GM19239 (cell line): ENCODE data around the gene CACNA2D3.

Experiments used
- DNase-seq: peaks from one replicate; pipeline ENCODE4 v3.0.0; 2011; ENCODE audit warnings: low spot score; ENCODE audit not compliant: insufficient read length
- FAIRE-seq: peaks from 2 replicates; lab custom pipeline; 2011; peaks lifted over from hg19 to GRCh38; lab: Jason Lieb, UNC

Gene CACNA2D3

GRCh38 chr3:54206874-54207273 is 84.5 kb downstream of the CACNA2D3 start:
- FAIRE-seq (no peak), DNase-seq (no peak)

DNA sequence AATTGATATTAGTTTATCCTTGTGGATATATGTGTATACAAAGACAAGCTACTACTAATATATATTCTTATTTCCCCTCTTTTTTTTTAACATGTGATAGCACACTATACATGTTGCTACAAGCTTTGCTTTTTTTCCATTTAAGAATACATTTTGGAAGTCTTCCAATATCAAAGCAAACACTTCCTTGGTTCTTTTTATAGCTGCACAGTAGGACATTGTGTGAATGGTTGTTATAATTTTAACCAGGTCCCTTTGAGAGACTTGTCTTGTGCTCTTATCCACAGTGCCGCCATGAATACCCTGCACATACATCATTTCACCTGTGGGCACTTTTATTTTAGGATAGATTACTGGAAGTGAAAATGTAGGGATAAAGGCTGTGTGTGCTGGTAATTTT is 88.7 kb downstream of the CACNA2D3 start:
- FAIRE-seq (no peak), DNase-seq (no peak)

GRCh38 chr3:54212723-54213122 is 90.4 kb downstream of the CACNA2D3 start:
- FAIRE-seq (no peak), DNase-seq (no peak)

DNA sequence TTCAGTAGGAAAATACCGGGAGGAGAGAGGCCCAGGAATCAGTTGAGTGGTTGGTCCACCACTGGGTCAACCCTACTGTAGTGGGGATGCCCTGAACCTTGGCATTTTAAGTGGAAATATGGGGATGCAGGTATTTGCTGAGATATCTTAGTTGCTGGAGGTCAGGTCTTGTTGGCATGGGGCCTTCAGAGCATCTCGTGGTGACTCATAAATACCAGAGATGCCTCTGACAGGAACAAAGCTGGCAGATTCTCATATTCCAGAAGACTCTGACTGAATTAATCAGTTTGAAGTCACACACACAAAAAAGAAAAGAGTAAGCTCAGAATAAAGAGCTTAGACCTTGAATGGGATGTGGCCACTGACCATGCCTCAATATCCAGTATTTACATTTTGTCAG is 91.6 kb downstream of the CACNA2D3 start:
- FAIRE-seq (no peak), DNase-seq (no peak)

DNA sequence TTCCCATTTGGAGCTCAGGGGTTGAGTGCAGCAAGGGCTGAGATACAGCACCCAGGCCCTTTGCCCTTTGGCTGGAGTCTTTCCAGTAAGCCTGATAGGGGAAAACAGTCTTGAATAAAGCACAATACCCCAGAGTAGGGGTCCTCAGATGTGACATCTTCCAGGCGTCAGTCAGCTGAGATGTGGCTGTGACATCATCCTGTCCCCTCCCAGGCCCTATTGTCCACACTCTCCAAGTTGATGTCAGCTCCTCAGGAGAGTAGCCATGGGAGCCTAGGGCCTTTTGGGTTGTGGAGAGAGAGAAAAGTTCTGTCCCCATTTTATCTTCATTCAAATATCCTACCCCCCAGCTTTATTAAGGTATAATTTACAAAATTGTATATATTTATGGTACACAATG is 92.5 kb downstream of the CACNA2D3 start:
- DNase-seq, result no peak
- FAIRE-seq, result no peak

DNA sequence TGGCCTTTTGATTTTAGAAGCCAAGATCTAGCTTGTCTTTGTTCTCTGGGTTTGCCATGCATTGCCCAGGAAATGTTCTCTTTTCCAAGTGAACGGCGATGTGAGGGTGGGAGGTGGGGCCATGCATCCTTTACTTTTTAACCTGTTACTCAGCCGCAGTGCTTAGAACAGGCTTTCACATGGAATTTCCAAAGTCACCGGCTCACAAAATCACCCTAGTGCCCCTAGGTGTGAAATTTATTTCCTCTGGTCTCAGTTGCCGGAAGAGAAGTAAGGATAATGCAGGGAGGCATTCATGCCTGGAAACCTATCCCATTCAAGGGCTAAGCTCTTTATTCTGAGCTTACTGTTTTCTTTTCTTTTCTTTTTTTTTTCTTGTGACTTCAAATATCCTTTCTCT is 93.2 kb downstream of the CACNA2D3 start:
- no peak for DNase-seq
- FAIRE-seq, result no peak

GRCh38 chr3:54217828-54218227 is 95.5 kb downstream of the CACNA2D3 start:
- no peak for FAIRE-seq
- no peak for DNase-seq

DNA sequence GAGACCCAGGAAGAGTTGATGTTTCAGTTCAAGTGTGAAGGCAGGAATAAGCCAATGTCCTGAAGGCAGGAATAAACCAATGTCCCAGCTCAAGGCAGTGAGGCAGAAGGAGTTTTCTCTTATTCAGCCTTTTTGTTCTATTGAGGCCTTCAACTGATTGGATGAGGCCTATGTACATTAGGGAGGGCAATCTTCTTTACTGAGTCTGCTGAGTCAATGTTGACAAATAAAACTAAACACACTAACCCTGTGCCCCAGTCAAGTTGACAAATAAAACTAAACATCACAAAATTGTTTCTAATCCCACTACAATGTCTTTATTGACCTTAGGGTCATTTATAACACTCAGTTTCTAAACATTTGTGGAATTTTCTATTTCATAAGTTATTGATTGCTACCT is 100.0 kb downstream of the CACNA2D3 start:
- DNase-seq, result no peak
- FAIRE-seq, result no peak

DNA sequence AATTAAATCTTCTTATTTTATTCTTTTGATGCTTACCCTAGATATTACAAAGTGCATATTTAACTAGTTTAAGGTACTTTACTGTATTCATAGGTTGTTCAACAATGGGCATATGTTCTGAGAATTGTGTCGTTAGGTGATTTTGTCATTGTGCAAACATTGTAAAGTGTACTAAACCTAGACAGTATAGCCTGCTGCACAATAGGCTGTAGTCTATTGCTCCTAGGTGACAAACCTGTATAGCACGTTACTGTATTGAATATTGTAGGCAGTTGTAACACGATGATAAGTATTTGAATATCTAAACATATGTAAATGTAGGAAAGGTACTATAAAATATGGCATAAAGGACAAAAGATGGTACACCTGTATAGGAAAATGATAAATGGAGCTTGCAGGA is 100.7 kb downstream of the CACNA2D3 start:
- no peak for DNase-seq
- no peak for FAIRE-seq

GRCh38 chr3:54225841-54226528 is 103.6 kb downstream of the CACNA2D3 start:
- DNase-seq (no peak), FAIRE-seq (no peak)

GRCh38 chr3:54228806-54229205 is 106.5 kb downstream of the CACNA2D3 start:
- DNase-seq (no peak), FAIRE-seq (no peak)

- FAIRE-seq (no peak), DNase-seq (no peak)
Observed at GRCh38 chr3:54232618-54233017, 110.3 kb downstream of the CACNA2D3 start.

DNA sequence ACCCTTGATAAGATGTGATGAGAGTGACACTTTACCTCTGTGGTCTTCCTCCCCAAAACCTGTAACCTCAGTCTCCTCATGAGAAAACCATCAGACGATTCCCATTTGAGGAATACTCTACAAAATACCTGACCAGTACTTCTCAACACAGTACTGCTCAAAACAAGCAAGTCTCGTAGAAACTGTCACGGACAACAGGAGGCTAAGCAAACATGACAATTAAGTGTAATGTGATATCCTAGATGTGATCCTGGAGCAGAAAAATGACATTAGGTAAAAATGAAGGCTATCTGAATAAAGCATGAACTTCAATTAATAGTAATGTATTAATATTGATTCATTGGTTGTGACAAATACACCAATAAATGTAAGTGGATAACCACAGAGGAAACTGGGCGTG is 113.6 kb downstream of the CACNA2D3 start:
- no peak for DNase-seq
- no peak for FAIRE-seq

- FAIRE-seq (no peak), DNase-seq (no peak)
Observed at GRCh38 chr3:54237109-54237508, 114.8 kb downstream of the CACNA2D3 start.

DNA sequence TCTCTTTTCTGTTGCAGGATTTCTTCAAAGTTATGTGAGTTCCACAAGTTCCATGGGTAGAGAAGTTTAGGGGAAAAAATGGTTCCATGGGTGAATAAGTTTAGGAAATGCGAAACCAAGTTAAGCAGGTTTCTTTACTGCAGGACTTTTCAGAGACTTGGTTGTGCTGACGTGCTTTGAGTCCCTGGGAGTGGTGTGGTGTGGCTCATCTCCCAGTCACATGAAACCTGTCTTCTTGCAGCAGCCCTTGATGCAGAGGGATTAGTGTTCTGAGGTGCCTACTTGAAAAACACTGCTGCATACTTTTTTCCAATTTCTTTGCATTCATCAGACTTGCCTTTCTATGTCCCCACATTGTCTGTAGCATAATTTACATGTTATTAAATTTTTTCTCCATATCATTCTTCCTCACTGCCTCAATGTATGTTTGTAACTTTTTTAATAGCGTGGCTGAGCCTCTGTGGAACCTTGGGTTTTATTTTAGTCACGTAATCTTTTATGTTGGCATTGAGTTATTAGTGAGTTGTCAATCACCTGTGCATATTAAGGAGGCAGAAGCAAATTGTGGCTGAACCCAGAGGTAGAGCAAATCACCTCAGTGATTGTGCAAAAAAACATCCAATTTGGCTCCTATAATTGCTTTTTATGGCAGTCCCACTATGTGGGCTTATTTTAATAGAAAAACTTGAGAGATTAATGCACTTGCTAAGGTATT is 115.6 kb downstream of the CACNA2D3 start:
- FAIRE-seq (no peak), DNase-seq (no peak)

DNA sequence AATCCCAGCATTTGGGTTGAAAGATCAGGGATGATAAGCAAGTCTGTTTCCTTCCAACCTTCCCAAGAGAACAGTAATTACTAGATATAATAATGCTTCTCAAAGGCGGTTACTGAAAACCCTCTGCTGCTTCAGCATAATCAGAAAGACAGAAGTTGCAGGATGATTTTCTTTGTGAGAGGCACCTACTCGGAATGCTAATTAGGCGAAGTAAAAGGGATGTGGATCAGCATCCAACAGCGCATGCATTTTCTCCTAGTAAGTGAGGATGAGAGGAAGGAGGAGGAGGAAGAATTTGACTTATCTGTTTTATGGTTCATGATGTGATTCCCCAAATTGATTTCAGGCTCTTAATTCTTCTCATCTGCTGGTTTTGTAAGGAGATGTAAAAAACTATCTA is 118.0 kb downstream of the CACNA2D3 start:
- no peak for FAIRE-seq

GRCh38 chr3:54243056-54243931 is 120.9 kb downstream of the CACNA2D3 start:
- FAIRE-seq (no peak), DNase-seq (no peak)

More for the DNA sequence above, 118.0 kb downstream of the CACNA2D3 start:
- no peak for DNase-seq

DNA sequence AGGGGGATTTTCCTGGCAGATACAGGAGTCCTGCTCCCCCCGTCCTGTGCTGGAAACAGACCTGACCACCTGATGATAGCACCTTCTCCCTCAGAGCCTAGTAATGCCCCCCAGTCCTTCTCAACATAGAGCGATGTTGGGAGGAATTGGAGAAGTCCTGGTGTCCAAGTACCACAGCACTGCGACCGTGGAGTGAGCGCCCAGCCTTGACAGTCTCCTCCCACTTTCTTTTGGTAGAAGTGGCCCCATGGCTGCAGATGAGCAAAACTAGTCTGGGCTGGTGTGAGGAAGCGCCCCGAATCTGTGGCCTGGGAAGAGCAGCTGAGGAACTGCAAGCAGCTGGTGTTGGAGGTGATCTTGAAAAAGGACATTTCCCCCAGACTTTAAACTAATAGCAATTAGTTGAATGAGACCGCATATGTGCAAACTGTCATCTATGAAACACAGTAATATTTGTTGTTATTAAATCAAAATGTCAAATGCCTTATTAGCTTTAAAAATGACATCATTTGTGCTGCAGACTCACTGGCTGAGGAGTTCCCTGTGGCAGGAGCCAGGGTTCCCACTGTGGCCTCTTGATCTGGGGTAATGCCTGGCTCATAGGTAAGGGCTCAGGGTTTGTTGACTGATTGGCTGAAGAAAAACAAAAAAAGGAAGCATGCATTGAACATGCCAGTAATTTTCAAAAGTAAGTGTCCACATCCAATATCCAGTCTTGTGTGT is 121.8 kb downstream of the CACNA2D3 start:
- no peak for DNase-seq
- FAIRE-seq, result no peak

- DNase-seq (no peak), FAIRE-seq (no peak)
Observed at GRCh38 chr3:54251705-54252104, 129.4 kb downstream of the CACNA2D3 start.

GRCh38 chr3:54257125-54257720 is 134.9 kb downstream of the CACNA2D3 start:
- FAIRE-seq (no peak), DNase-seq (no peak)
